ENCODE results near the gene KIAA0586. TPM values are rescaled to one million over a fixed set of nuclear protein-coding genes. Genes with fewer than 3 reads are reported as not detected.

Gene KIAA0586
- 31.4 and 42.3 TPM in 2 replicates for total RNA-seq (2014; rRNA removed; shearing (Covaris generic); ENCODE audit: low replicate concordance)

GRCh38 chr14:58427281-58428117 lies at the start of gene KIAA0586, which contains the start of gene TIMM9:
Gene KIAA0586, plus strand, starts transcription at chr14:58427719. Its CDS starts 546 bp downstream, at chr14:58428265.
Gene TIMM9, minus strand, starts transcription at chr14:58427531. Its CDS starts 15,586 bp downstream, at chr14:58411945.
- H3K9me3 ChIP-seq (ENCODE audit: low read length): no peaks in the 10 kb centered on the region
- peak within 1 kb of the TSS; percentile 98 for H2AFZ ChIP-seq (ENCODE audit: low read length)
- H3K27ac ChIP-seq (ENCODE audit: low read length): peak within 1 kb of the TSS; percentile 81
- peak; percentile 100 for DNase-seq
- peaks cover 30% of the 10 kb centered on the region for H3K4me1 ChIP-seq (ENCODE audit: low read length)
- no peaks in the 10 kb centered on the region for H3K9me2 ChIP-seq (replicated peaks; ENCODE audit: insufficient read depth, low read length)
- no peaks in the 10 kb centered on the region for H4K20me1 ChIP-seq (ENCODE audit: insufficient read depth, low read depth, low read length)
- H3K4me3 ChIP-seq (ENCODE audit: low read length): peak within 1 kb of the TSS; percentile 88
- H3K9ac ChIP-seq (ENCODE audit: low read length): peak within 1 kb of the TSS; percentile 86
- peaks cover 71% of the 10 kb centered on the region for H3K79me2 ChIP-seq (ENCODE audit: low read length)
- peaks cover 23% of the 10 kb centered on the region; the same call in 1 of the 2 replicates for H3K36me3 ChIP-seq (ENCODE audit: insufficient read depth, low read length)
- H3K27me3 ChIP-seq (ENCODE audit: low read length): no peaks in the 10 kb centered on the region
- H3K4me2 ChIP-seq (ENCODE audit: low read depth, low read length, poor library complexity, severe bottlenecking): peak within 1 kb of the TSS; percentile 92

- Histone ChIP-seq H3K4me3 (ENCODE audit: low read length) (no peak overlapping the region), H3K36me3 (ENCODE audit: insufficient read depth, low read length) (no peaks in the 10 kb centered on the region), H3K9ac (ENCODE audit: low read length) (no peak overlapping the region), H3K9me2 (replicated peaks; ENCODE audit: insufficient read depth, low read length) (no peaks in the 10 kb centered on the region), H3K4me2 (ENCODE audit: low read depth, low read length, poor library complexity, severe bottlenecking) (no peak overlapping the region), H3K27ac (ENCODE audit: low read length) (no peak overlapping the region), H2AFZ (ENCODE audit: low read length) (no peak overlapping the region), H3K4me1 (ENCODE audit: low read length) (peaks cover 8% of the 10 kb centered on the region), H3K79me2 (ENCODE audit: low read length) (no peaks in the 10 kb centered on the region), H3K9me3 (ENCODE audit: low read length) (no peaks in the 10 kb centered on the region), H3K27me3 (ENCODE audit: low read length) (no peaks in the 10 kb centered on the region), H4K20me1 (ENCODE audit: insufficient read depth, low read depth, low read length) (no peaks in the 10 kb centered on the region)
- DNase-seq: no peak
Observed at GRCh38 chr14:58390830-58391229, 36.7 kb upstream of the KIAA0586 start.

DNA sequence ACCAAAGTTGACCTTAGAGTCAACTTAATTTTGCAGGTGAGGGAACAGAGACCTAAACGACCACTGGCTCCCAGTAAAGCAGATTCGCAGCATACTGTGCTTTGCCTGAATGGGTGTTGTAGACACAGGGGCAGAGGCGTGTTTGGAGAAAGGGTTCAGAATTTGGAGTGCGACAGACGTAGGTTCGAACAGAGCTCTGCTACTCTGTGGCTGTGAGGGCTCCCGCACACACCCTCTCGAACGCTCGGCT lies 32.0 kb upstream of the KIAA0586 start:
- DNase-seq: no peak
- 0 out of 2 replicates have a peak overlapping the region, but pooled peaks have one; percentile 3 for H3K27ac ChIP-seq (ENCODE audit: low read length)
- H3K4me2 ChIP-seq (ENCODE audit: low read depth, low read length, poor library complexity, severe bottlenecking): peak overlapping the region; percentile 84
- H3K9me2 ChIP-seq (replicated peaks; ENCODE audit: insufficient read depth, low read length): no peaks in the 10 kb centered on the region
- peaks cover 27% of the 10 kb centered on the region for H3K4me1 ChIP-seq (ENCODE audit: low read length)
- H3K27me3 ChIP-seq (ENCODE audit: low read length): no peaks in the 10 kb centered on the region
- H3K79me2 ChIP-seq (ENCODE audit: low read length): 0 out of 2 replicates have a peak, but pooled peaks cover 4% of the 10 kb centered on the region
- H4K20me1 ChIP-seq (ENCODE audit: insufficient read depth, low read depth, low read length): no peaks in the 10 kb centered on the region
- peak overlapping the region; percentile 74 for H3K4me3 ChIP-seq (ENCODE audit: low read length)
- H3K36me3 ChIP-seq (ENCODE audit: insufficient read depth, low read length): no peaks in the 10 kb centered on the region
- H2AFZ ChIP-seq (ENCODE audit: low read length): peak overlapping the region; percentile 96
- no peaks in the 10 kb centered on the region for H3K9me3 ChIP-seq (ENCODE audit: low read length)
- H3K9ac ChIP-seq (ENCODE audit: low read length): peak overlapping the region; percentile 82

GRCh38 chr14:58395812-58396788 lies 31.4 kb upstream of the KIAA0586 start, which contains the start of gene TOMM20L:
Gene TOMM20L, plus strand, starts transcription at chr14:58395930. Its CDS starts 28 bp downstream, at chr14:58395958.
- Histone ChIP-seq H3K79me2 (ENCODE audit: low read length) (0 out of 2 replicates have a peak, but pooled peaks cover 4% of the 10 kb centered on the region), H3K9ac (ENCODE audit: low read length) (peak within 1 kb of the TSS; percentile 82), H3K27me3 (ENCODE audit: low read length) (no peaks in the 10 kb centered on the region), H3K9me2 (replicated peaks; ENCODE audit: insufficient read depth, low read length) (no peaks in the 10 kb centered on the region), H2AFZ (ENCODE audit: low read length) (peak within 1 kb of the TSS; percentile 96), H3K9me3 (ENCODE audit: low read length) (no peaks in the 10 kb centered on the region), H3K4me3 (ENCODE audit: low read length) (peak within 1 kb of the TSS; percentile 74), H3K36me3 (ENCODE audit: insufficient read depth, low read length) (no peaks in the 10 kb centered on the region), H3K27ac (ENCODE audit: low read length) (peak within 1 kb of the TSS; percentile 41; the same call in 1 of the 2 replicates), H3K4me1 (ENCODE audit: low read length) (peaks cover 27% of the 10 kb centered on the region), H4K20me1 (ENCODE audit: insufficient read depth, low read depth, low read length) (no peaks in the 10 kb centered on the region), H3K4me2 (ENCODE audit: low read depth, low read length, poor library complexity, severe bottlenecking) (peak within 1 kb of the TSS; percentile 84)
- DNase-seq: peak; percentile 97

DNA sequence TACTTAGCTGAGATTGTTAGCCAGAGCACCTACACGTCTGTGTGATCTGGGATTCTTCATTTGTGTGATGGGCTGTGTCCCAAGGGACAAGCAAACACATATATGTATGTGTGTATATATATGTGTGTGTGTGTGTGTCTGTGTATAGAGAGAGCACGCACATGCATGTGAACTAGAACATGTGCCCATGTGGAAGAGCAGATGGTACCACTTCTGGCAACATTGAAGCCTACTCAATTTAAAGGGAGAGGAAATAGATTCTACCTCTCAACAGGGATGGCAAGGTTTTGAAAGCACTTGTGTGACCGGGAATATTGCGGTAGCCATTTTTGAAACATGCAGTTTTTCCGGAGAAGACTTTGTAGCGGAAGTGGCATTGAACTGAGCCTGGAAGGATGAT lies 30.4 kb upstream of the KIAA0586 start:
- H3K4me1 ChIP-seq (ENCODE audit: low read length): peaks cover 27% of the 10 kb centered on the region
- no peak overlapping the region for H3K9ac ChIP-seq (ENCODE audit: low read length)
- no peaks in the 10 kb centered on the region for H3K27me3 ChIP-seq (ENCODE audit: low read length)
- no peaks in the 10 kb centered on the region for H4K20me1 ChIP-seq (ENCODE audit: insufficient read depth, low read depth, low read length)
- no peaks in the 10 kb centered on the region for H3K9me3 ChIP-seq (ENCODE audit: low read length)
- no peak overlapping the region for H2AFZ ChIP-seq (ENCODE audit: low read length)
- H3K27ac ChIP-seq (ENCODE audit: low read length): no peak overlapping the region
- H3K9me2 ChIP-seq (replicated peaks; ENCODE audit: insufficient read depth, low read length): no peaks in the 10 kb centered on the region
- 0 out of 2 replicates have a peak overlapping the region, but pooled peaks have one; percentile 74 for H3K4me3 ChIP-seq (ENCODE audit: low read length)
- DNase-seq: no peak
- H3K36me3 ChIP-seq (ENCODE audit: insufficient read depth, low read length): no peaks in the 10 kb centered on the region
- 0 out of 2 replicates have a peak, but pooled peaks cover 4% of the 10 kb centered on the region for H3K79me2 ChIP-seq (ENCODE audit: low read length)
- H3K4me2 ChIP-seq (ENCODE audit: low read depth, low read length, poor library complexity, severe bottlenecking): peak overlapping the region; percentile 84

GRCh38 chr14:58398495-58398894 lies 29.0 kb upstream of the KIAA0586 start:
- no peaks in the 10 kb centered on the region for H3K9me3 ChIP-seq (ENCODE audit: low read length)
- no peaks in the 10 kb centered on the region for H3K27me3 ChIP-seq (ENCODE audit: low read length)
- DNase-seq: no peak
- no peak overlapping the region for H3K4me3 ChIP-seq (ENCODE audit: low read length)
- H3K9me2 ChIP-seq (replicated peaks; ENCODE audit: insufficient read depth, low read length): no peaks in the 10 kb centered on the region
- H3K79me2 ChIP-seq (ENCODE audit: low read length): 0 out of 2 replicates have a peak, but pooled peaks cover 4% of the 10 kb centered on the region
- no peak overlapping the region for H3K9ac ChIP-seq (ENCODE audit: low read length)
- no peak overlapping the region for H3K27ac ChIP-seq (ENCODE audit: low read length)
- no peak overlapping the region for H3K4me2 ChIP-seq (ENCODE audit: low read depth, low read length, poor library complexity, severe bottlenecking)
- H3K36me3 ChIP-seq (ENCODE audit: insufficient read depth, low read length): no peaks in the 10 kb centered on the region
- H4K20me1 ChIP-seq (ENCODE audit: insufficient read depth, low read depth, low read length): no peaks in the 10 kb centered on the region
- H2AFZ ChIP-seq (ENCODE audit: low read length): no peak overlapping the region
- H3K4me1 ChIP-seq (ENCODE audit: low read length): peaks cover 27% of the 10 kb centered on the region

GRCh38 chr14:58398895-58399294 lies 28.6 kb upstream of the KIAA0586 start:
- Histone ChIP-seq H3K36me3 (ENCODE audit: insufficient read depth, low read length) (no peaks in the 10 kb centered on the region), H3K9me2 (replicated peaks; ENCODE audit: insufficient read depth, low read length) (no peaks in the 10 kb centered on the region), H3K4me3 (ENCODE audit: low read length) (no peak overlapping the region), H3K4me1 (ENCODE audit: low read length) (peaks cover 27% of the 10 kb centered on the region), H3K27me3 (ENCODE audit: low read length) (no peaks in the 10 kb centered on the region), H2AFZ (ENCODE audit: low read length) (no peak overlapping the region), H3K9me3 (ENCODE audit: low read length) (no peaks in the 10 kb centered on the region), H3K79me2 (ENCODE audit: low read length) (0 out of 2 replicates have a peak, but pooled peaks cover 4% of the 10 kb centered on the region), H4K20me1 (ENCODE audit: insufficient read depth, low read depth, low read length) (no peaks in the 10 kb centered on the region), H3K9ac (ENCODE audit: low read length) (no peak overlapping the region), H3K27ac (ENCODE audit: low read length) (no peak overlapping the region), H3K4me2 (ENCODE audit: low read depth, low read length, poor library complexity, severe bottlenecking) (no peak overlapping the region)
- no peak for DNase-seq
